Stimulated activated effector memory CD8-positive, alpha-beta T cell treated with anti-CD3 and anti-CD28 coated beads, Interleukin-12 subunit alpha, Interleukin-12 subunit beta, amount 100 ng/mL, for 72 hours (primary cell): ENCODE measurements around the gene TEX22.

Source experiments
- ATAC-seq: fragments of 150-1000 bp; cut with Tn5 transposase; 2 replicates; pipeline ENCODE4 v1.10.0; 2021
- DNase-seq, 2 donors: peaks; one replicate each; pipeline ENCODE4 v3.0.0; 2021 to 2022; ENCODE audit warnings: low spot score in 2 of 2
- H3K27ac Mint-ChIP-seq: one replicate; pipeline ENCODE4 v1.8.0; 2022; ENCODE audit warnings: mild to moderate bottlenecking, mixed read lengths
- H3K36me3 Mint-ChIP-seq: one replicate; pipeline ENCODE4 v1.8.0; 2022; ENCODE audit warnings: mild to moderate bottlenecking, mixed read lengths
- H3K4me1 Mint-ChIP-seq: one replicate; pipeline ENCODE4 v1.8.0; 2022; ENCODE audit warnings: mixed read lengths
- H3K4me3 Mint-ChIP-seq: one replicate; pipeline ENCODE4 v1.8.0; 2022; ENCODE audit warnings: mild to moderate bottlenecking, mixed read lengths
- H3K9me3 Mint-ChIP-seq: one replicate; pipeline ENCODE4 v1.8.0; 2022; ENCODE audit warnings: mixed read lengths

The TEX22 gene

GRCh38 chr14:105427936-105428485 is 29.7 kb downstream of the TEX22 start:
- DNase-seq (no peak), ATAC-seq (no peak)
- Mint-ChIP-seq H3K4me1 (peaks cover 21% of the 10 kb centered on the region), H3K27ac (no peak overlapping the region), H3K9me3 (no peaks in the 10 kb centered on the region), H3K36me3 (peaks cover 64% of the 10 kb centered on the region), H3K4me3 (no peak overlapping the region)

DNA sequence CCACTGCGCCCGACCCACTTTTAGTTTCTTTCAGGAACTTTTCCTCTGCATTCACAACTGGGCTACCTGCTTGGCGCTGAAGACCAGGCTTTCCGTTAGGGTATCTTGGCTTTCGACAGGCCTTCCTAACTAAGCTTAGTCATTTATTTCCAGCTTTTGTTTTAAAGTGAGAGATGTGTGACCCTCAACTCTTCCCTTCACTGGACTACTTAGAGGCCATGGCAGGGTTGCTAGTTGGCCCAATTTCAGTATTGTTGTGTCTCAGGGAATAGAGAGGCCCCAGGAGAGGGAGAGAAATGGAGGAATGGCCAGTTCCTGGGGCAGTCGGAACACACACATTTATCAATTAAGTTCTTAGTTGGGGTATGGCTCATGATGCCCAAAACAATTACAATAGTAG is 31.7 kb downstream of the TEX22 start:
- Mint-ChIP-seq H3K36me3 (peaks cover 50% of the 10 kb centered on the region), H3K4me1 (peaks cover 25% of the 10 kb centered on the region), H3K27ac (no peak overlapping the region), H3K9me3 (no peaks in the 10 kb centered on the region), H3K4me3 (no peak overlapping the region)
- no peak for ATAC-seq
- no peak for DNase-seq

- peaks cover 30% of the 10 kb centered on the region for H3K4me1 Mint-ChIP-seq
- no peak for DNase-seq
- no peak for ATAC-seq
- no peak overlapping the region for H3K27ac Mint-ChIP-seq
- H3K4me3 Mint-ChIP-seq, result no peak overlapping the region
- peaks cover 50% of the 10 kb centered on the region for H3K36me3 Mint-ChIP-seq
- H3K9me3 Mint-ChIP-seq, result no peaks in the 10 kb centered on the region
Measured at GRCh38 chr14:105430565-105430964, 32.2 kb downstream of the TEX22 start.

GRCh38 chr14:105431256-105431655 is 32.9 kb downstream of the TEX22 start:
- no peak for DNase-seq
- Mint-ChIP-seq H3K36me3 (peaks cover 46% of the 10 kb centered on the region), H3K4me3 (no peak overlapping the region), H3K9me3 (no peaks in the 10 kb centered on the region), H3K27ac (no peak overlapping the region), H3K4me1 (peaks cover 32% of the 10 kb centered on the region)
- no peak for ATAC-seq

DNA sequence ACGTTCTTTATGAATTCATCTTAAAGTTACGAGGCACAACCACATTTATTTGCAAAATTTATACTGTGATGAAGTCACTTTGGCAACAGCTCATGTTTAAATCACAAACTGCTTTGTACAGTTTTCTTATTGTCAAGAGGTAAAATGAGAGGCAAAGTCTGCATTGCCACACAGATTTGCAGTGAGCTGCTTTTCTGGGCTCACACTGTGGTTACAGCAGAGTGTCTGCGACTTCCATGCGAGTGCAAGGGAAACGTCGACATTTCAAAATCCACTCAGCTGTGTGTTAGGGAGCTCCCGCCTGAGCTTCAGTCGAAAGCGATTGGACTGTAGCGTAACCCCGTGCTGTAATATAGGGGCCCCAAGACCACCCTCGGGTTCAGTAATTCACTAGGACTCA is 34.3 kb downstream of the TEX22 start:
- Mint-ChIP-seq H3K4me1 (peaks cover 24% of the 10 kb centered on the region), H3K27ac (no peak overlapping the region), H3K4me3 (no peak overlapping the region), H3K9me3 (no peaks in the 10 kb centered on the region), H3K36me3 (peaks cover 39% of the 10 kb centered on the region)
- ATAC-seq (no peak), DNase-seq (no peak)

GRCh38 chr14:105433161-105433605 is 34.8 kb downstream of the TEX22 start:
- Mint-ChIP-seq H3K4me1 (peaks cover 24% of the 10 kb centered on the region), H3K36me3 (peaks cover 36% of the 10 kb centered on the region), H3K27ac (no peak overlapping the region), H3K9me3 (no peaks in the 10 kb centered on the region), H3K4me3 (no peak overlapping the region)
- ATAC-seq, result no peak
- DNase-seq, result no peak

DNA sequence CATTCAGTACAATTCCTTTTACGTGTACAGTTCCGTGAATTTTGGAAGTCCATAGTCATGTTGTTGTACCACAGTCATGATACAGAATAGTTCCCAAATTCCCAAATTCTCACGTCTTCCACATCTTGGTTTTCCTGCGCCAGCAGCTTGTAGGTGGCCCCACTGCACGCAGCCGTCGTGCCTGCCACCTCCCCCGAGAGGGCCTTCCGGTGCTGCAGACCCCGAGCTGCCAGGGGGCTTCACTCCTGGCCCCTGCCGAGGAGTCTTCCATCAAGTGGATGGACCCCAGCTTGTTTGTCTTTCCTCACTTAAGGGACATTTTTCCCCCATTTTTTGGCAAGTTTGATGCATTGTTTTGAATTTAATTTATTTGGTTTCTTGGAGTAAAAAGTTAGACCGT is 38.1 kb downstream of the TEX22 start:
- DNase-seq (no peak), ATAC-seq (no peak)
- H3K27ac Mint-ChIP-seq, result no peak overlapping the region
- peaks cover 7% of the 10 kb centered on the region for H3K36me3 Mint-ChIP-seq
- H3K9me3 Mint-ChIP-seq, result no peaks in the 10 kb centered on the region
- no peak overlapping the region for H3K4me3 Mint-ChIP-seq
- peaks cover 24% of the 10 kb centered on the region for H3K4me1 Mint-ChIP-seq

DNA sequence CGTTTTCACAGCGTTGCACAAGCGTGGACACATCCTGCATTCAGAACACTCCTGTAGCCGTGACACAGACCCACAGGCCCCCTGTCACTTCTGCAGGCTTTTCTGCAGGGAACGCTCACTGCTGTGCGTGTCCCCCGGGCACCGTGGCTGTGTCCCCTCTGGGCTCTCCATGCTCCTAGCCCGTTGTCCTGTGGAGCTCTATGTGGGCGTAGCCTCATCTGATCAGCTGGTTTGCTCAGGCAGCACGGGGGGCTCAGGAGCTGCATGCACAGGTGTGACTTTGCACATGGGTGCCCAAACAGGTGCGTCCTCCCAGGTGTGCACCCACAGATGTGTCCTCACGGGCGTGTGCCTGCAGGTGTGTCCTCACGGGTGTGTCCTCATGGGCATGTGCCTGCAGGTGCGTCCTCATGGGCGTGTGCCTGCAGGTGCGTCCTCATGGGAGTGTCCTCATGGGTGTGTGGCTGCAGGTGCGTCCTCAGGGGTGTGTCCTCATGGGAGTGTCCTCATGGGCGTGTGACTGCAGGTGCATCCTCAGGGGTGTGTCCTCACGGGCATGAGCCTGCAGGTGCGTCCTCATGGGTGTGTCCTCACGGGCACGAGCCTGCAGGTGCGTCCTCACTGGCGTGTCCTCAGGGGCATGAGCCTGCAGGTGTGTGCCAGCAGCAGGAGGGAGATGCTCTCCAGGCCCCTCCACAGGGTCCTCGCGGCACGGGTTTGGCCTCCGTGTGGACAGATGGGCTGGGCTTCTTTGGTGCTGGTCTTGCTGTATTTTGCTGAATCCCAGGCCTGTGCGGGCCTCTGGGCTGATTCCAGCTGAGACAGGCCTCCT is 38.8 kb downstream of the TEX22 start:
- Mint-ChIP-seq H3K9me3 (no peaks in the 10 kb centered on the region), H3K36me3 (peaks cover 13% of the 10 kb centered on the region), H3K27ac (no peak overlapping the region), H3K4me3 (no peak overlapping the region), H3K4me1 (peaks cover 30% of the 10 kb centered on the region)
- no peak for ATAC-seq
- no peak for DNase-seq

- H3K4me1 Mint-ChIP-seq, result peaks cover 34% of the 10 kb centered on the region
- H3K27ac Mint-ChIP-seq, result no peak overlapping the region
- H3K9me3 Mint-ChIP-seq, result no peaks in the 10 kb centered on the region
- peaks cover 19% of the 10 kb centered on the region for H3K36me3 Mint-ChIP-seq
- DNase-seq (no peak), ATAC-seq (no peak)
- H3K4me3 Mint-ChIP-seq, result no peak overlapping the region
Measured at GRCh38 chr14:105437723-105438500, 39.6 kb downstream of the TEX22 start.

DNA sequence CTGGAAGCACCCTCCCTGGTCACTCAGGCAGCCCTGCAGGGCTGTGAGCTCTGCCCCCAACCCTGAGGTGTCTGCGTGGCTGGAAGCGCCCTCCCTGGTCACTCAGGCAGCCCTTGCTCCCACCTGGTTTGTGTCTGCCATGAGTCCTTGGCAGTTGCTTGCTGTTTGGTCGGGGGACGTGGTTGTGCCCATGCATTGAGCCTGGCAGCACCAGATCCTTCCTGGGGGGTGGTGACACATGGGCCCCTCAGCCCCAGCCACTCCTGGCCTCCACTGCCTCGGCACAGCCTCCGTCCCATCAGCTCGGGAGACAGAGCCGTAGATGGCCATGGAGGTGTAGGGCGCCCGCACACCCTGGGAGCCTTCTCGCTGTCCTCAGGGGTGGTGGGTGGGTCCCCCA is 40.8 kb downstream of the TEX22 start:
- H3K4me3 Mint-ChIP-seq, result no peak overlapping the region
- DNase-seq (no peak), ATAC-seq (no peak)
- H3K9me3 Mint-ChIP-seq, result no peaks in the 10 kb centered on the region
- peaks cover 34% of the 10 kb centered on the region for H3K4me1 Mint-ChIP-seq
- no peak overlapping the region for H3K27ac Mint-ChIP-seq
- H3K36me3 Mint-ChIP-seq, result peaks cover 30% of the 10 kb centered on the region

- Mint-ChIP-seq H3K4me1 (peaks cover 30% of the 10 kb centered on the region), H3K36me3 (peaks cover 30% of the 10 kb centered on the region), H3K4me3 (no peak overlapping the region), H3K9me3 (no peaks in the 10 kb centered on the region), H3K27ac (no peak overlapping the region)
- ATAC-seq (no peak), DNase-seq (no peak)
Measured at GRCh38 chr14:105439710-105440553, 41.6 kb downstream of the TEX22 start.

GRCh38 chr14:105440554-105440900 is 42.2 kb downstream of the TEX22 start:
- Mint-ChIP-seq H3K4me3 (no peak overlapping the region), H3K9me3 (no peaks in the 10 kb centered on the region), H3K27ac (no peak overlapping the region), H3K4me1 (peaks cover 26% of the 10 kb centered on the region), H3K36me3 (peaks cover 30% of the 10 kb centered on the region)
- no peak for DNase-seq
- no peak for ATAC-seq

DNA sequence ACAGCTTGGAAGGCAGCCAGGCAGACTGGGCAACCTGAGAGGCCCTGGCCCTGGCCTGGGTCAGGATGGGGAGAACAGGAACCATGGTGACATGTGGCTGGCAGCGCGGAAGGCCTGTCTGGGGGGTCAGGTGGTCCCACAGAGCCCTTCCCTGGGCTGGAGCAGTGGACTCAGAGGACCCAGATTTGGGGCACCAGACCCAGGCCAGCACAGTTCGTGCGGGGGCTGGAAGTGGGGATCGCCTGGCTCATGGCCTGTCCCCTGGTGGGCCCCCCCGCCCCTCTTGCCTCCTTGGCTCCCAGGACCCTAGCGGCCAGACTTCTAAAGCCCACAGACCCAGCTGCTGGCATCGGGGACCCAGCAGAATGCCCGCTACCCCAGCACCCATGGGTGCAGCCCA is 42.7 kb downstream of the TEX22 start:
- peaks cover 21% of the 10 kb centered on the region for H3K4me1 Mint-ChIP-seq
- H3K4me3 Mint-ChIP-seq, result no peak overlapping the region
- no peak overlapping the region for H3K27ac Mint-ChIP-seq
- no peak for ATAC-seq
- H3K9me3 Mint-ChIP-seq, result no peaks in the 10 kb centered on the region
- peaks cover 30% of the 10 kb centered on the region for H3K36me3 Mint-ChIP-seq
- DNase-seq, result no peak

DNA sequence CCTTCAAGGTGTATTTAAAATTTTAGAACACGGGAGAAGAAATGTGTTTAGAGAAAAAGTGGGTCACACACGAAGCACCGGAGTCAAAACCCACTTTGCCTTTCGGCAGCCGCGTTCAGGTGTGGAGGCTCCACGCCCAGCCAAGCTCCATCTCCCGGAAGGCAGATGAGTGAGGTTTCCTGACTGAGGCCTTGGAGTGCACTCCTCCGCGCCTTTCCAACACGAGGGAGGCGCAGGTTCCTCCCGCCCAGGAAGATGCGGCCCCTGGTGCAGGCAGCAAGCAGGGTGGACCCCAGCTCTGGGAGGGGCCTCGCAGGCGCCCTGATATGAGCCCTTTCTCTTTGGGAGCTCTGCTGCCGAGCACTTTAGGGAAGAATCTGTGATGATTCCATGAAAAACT is 43.8 kb downstream of the TEX22 start:
- H3K4me1 Mint-ChIP-seq, result peaks cover 15% of the 10 kb centered on the region
- DNase-seq (no peak), ATAC-seq (no peak)
- H3K9me3 Mint-ChIP-seq, result no peaks in the 10 kb centered on the region
- H3K4me3 Mint-ChIP-seq, result no peak overlapping the region
- H3K27ac Mint-ChIP-seq, result no peak overlapping the region
- peaks cover 30% of the 10 kb centered on the region for H3K36me3 Mint-ChIP-seq

- no peak overlapping the region for H3K27ac Mint-ChIP-seq
- DNase-seq, result no peak
- peaks cover 15% of the 10 kb centered on the region for H3K4me1 Mint-ChIP-seq
- ATAC-seq, result no peak
- H3K9me3 Mint-ChIP-seq, result no peaks in the 10 kb centered on the region
- peaks cover 32% of the 10 kb centered on the region for H3K36me3 Mint-ChIP-seq
- H3K4me3 Mint-ChIP-seq, result no peak overlapping the region
Measured at GRCh38 chr14:105442834-105443233, 44.5 kb downstream of the TEX22 start.
